ENCODE results near the gene ZBTB32.

The ZBTB32 gene

GRCh38 chr19:35748106-35749020, 44.0 kb downstream of the ZBTB32 start, which contains the start of gene LIN37:
Gene LIN37, plus strand, starts transcription at chr19:35748576. Its CDS starts 149 bp downstream, at chr19:35748725.
- peak; percentile 99 for DNase-seq (ENCODE audit: low read depth)
- H3K4me3 ChIP-seq (ENCODE audit: low read length), result peak within 1 kb of the TSS; percentile 99
- TF ChIP-seq CTCF (IDR thresholded peaks at IDR 0.05; ENCODE audit: insufficient read depth, low read depth, low read length, missing control alignments), result no peak

GRCh38 chr19:35750167-35750566, 45.8 kb downstream of the ZBTB32 start:
- peak; percentile 22 for DNase-seq (ENCODE audit: low read depth)
- TF ChIP-seq CTCF (IDR thresholded peaks at IDR 0.05; ENCODE audit: insufficient read depth, low read depth, low read length, missing control alignments), result no peak
- no peak overlapping the region for H3K4me3 ChIP-seq (ENCODE audit: low read length)

GRCh38 chr19:35751839-35752745, 47.7 kb downstream of the ZBTB32 start:
- no peak overlapping the region for H3K4me3 ChIP-seq (ENCODE audit: low read length)
- no peak for TF ChIP-seq CTCF (IDR thresholded peaks at IDR 0.05; ENCODE audit: insufficient read depth, low read depth, low read length, missing control alignments)
- DNase-seq (ENCODE audit: low read depth), result no peak

GRCh38 chr19:35752746-35753350, 48.5 kb downstream of the ZBTB32 start:
- no peak overlapping the region for H3K4me3 ChIP-seq (ENCODE audit: low read length)
- no peak for DNase-seq (ENCODE audit: low read depth)
- no peak for TF ChIP-seq CTCF (IDR thresholded peaks at IDR 0.05; ENCODE audit: insufficient read depth, low read depth, low read length, missing control alignments)

- no peak overlapping the region for H3K4me3 ChIP-seq (ENCODE audit: low read length)
- no peak for DNase-seq (ENCODE audit: low read depth)
- no peak for TF ChIP-seq CTCF (IDR thresholded peaks at IDR 0.05; ENCODE audit: insufficient read depth, low read depth, low read length, missing control alignments)
Observed at GRCh38 chr19:35753634-35754369, 49.4 kb downstream of the ZBTB32 start.

All from epithelial cell of esophagus (primary cell).